G401 (cell line): ENCODE data around the gene LDLRAD4. TPM values are rescaled to one million over a fixed set of nuclear protein-coding genes. Genes with fewer than 3 reads are reported as not detected.

Experiments used
- DNase-seq: peaks from one replicate; pipeline ENCODE4 v3.0.0-alpha.2; 2015; ENCODE audit warnings: low spot score
- in situ Hi-C: cut with HindIII; loops from 2 replicates; pipeline ENCODE4 v1.10.0; 2016; ENCODE audit warnings: low sequenced_read_pairs, mixed read lengths
- total RNA-seq: library from RNA; depleted of rRNA; stranded (reverse); fragments of >200 nt; shearing (Covaris generic); gene quantifications from 2 replicates; pipeline ENCODE4 v1.2.3, GENCODE V29; 2014

LDLRAD4 gene
- total RNA-seq, 1 experiment from 2014 or later = not detected

DNA sequence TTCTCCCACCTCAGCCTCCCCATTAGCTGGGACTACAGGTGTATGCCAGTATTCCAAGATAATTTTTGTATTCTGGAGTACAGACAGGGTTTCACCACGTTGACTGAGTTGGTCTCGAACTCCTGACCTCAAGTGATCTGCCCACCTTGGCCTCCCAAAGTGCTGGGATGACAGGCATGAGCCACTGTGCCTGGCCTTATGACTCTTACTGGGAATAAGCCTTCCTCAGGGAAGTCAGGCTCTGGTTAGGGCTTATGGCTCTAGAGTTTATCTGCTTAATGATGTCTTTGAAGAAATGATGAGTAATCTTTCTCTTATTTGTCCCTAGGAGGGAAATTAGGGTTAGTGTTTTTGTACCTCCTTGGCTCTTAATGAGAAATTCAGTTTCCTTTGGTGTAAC is 320.1 kb downstream of the LDLRAD4 start:
- in situ Hi-C loops = no loop called here
- no peak for DNase-seq

DNA sequence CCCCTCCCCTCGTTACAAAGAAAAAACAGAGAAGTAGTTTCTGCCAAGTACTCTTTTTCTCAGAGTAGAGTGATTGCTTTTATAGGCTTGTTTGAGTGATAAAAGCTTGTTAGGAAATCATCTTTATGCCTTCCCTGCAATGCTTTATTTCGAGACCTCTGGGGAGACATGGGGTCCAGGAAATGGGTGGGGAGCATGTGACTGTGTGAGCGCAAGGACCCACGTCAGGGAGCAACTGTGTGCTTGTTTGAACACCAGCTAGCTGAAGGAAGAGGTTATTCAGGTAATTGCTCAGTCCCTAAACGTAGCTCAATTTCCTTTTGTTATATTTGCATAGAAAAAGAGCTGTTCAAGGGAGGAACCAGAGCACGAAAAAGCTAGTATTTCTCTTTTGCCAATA is 320.5 kb downstream of the LDLRAD4 start:
- in situ Hi-C loops = no loop called here
- no peak for DNase-seq

DNA sequence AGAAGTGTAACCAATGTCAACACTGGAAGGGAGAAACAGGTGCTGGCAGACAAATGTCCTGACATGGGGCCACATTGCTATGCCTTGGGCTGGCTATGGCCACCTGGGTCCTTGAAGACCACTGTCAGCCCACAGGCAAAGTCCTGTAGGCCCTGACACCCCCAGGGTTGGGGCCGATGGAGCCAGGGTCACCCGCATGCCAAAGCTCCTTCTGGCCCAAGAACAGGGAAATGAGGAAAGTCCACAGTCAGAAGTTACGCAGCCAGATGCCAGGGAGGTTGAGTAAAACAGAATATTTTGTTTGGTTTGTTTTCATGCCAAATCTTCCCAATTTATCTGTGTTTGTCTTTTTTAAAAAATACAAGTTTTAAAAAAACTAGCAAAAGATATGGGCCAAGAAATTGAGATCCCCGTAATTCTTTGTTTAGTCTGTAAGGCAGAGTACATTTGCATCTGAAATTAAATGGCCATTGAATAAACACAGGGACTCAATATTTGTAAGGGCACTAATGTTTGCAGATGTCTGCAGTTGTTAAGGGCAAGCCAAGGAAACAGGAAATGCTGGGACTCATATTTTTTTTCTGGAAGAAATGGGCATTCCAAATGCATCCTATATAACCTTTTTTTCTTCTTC is 321.4 kb downstream of the LDLRAD4 start:
- DNase-seq = no peak
- in situ Hi-C loops = no loop called here

DNA sequence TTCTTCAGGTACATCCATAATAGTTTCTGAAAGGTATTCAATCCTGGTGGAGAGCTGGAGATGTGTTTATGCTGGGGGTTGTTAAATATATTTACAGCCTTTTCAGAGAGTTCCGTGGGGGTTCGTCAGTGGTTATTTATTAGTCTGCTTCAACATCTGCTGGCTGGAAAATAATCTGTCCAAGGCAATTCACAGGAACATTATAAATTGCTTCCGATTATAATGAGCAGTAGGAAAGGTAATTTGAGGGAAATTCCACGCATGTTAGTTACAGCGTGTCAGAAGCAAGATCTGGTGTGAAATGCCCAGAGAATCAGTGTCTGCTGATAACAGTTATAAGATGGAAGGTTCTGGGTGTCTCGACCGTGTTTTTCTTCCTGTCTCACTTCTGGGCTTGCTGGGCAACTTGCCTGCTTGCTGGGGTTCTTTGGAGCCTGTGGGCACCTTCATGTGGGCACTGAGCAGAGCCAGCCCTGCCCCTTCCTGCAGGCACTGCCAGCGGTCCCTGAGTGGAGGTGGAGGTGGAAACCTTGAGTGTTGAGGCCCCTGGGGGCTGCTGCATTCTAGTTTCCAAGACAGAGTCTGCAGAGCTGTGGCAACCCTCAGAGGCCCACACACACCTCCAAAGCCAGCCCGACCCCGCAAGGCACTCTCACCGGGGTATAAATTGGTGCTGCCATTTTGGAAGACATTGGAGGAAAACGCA is 322.1 kb downstream of the LDLRAD4 start:
- in situ Hi-C loops = no loop called here
- DNase-seq = no peak

DNA sequence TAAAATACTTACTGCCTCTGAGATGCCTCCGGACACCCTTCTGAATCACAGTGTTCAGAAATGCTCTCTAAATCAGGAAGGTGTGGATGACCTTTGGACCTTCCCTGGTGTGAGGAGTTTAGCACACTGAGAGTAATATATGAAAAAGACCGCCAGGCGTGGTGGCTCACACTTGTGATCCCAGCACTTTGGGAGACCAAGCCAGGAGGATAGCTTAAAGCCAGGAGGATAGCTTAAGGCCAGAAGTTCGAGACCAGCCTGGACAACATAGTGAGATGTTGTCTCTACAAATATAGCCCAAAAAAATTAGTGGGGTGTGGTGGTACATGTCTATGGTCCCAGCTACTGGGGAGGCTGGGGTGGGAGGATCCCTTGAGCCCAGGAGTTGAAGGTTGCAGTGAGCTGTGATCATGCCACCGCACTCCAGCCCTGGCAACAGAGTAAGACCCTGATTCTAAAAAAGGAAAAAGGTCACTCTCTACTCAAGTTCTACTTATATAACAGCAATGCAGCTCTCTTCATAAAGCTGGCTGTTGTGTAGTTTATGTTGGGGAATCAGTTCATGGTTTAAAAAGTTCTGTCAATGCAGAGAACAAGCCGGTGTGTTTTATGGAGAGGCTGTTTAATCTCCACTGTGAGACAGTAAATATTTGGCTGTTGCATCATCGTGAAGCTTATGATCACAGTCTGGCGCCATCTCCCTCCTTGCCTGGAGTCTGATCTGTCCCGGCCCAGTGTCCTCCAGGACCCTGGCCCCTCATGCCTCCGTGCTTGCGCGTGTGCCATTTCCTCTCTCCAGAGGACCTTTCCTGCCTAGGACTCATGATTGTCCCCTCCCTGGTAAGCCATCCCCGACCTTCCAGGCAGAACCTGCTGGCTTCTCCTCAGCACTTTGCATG is 323.3 kb downstream of the LDLRAD4 start:
- no peak for DNase-seq
- in situ Hi-C loops = no loop called here

DNA sequence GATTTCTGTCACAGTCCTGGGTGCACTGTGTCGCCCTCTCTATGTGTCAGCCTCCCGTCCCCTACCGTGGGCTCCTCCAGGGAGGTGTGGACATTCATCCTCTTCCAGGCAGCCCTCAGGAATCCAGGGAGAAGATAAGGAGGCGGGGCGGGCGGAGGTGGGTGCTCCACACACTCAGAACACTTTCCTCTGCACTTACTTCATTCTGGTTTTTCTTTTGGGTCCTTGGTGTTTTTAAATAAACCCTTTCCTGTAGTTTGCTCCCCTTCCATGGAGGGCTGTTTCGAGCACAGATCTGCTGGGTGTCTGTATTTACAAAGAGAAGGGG is 323.9 kb downstream of the LDLRAD4 start:
- DNase-seq = no peak
- in situ Hi-C loops = no loop called here

DNA sequence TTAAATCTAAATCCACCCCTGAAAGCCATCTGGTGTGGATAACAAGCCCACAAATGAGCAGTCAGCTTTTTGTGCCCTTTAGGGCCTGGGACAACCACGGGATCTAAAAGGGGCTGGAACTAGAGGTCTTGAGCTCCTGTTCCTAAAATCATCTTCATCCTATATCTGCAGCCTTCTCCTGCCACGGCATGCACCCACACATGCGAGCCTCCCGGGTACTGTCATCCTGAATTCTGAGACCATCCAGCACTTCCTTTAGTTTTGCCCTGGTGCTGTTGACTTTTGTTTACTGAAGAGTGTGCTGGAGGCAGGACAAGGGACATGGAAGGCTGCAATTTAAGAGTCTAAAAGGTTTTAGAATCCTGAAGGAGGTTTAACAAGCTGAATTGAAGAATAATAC is 324.6 kb downstream of the LDLRAD4 start:
- no peak for DNase-seq
- in situ Hi-C loops = no loop called here

DNA sequence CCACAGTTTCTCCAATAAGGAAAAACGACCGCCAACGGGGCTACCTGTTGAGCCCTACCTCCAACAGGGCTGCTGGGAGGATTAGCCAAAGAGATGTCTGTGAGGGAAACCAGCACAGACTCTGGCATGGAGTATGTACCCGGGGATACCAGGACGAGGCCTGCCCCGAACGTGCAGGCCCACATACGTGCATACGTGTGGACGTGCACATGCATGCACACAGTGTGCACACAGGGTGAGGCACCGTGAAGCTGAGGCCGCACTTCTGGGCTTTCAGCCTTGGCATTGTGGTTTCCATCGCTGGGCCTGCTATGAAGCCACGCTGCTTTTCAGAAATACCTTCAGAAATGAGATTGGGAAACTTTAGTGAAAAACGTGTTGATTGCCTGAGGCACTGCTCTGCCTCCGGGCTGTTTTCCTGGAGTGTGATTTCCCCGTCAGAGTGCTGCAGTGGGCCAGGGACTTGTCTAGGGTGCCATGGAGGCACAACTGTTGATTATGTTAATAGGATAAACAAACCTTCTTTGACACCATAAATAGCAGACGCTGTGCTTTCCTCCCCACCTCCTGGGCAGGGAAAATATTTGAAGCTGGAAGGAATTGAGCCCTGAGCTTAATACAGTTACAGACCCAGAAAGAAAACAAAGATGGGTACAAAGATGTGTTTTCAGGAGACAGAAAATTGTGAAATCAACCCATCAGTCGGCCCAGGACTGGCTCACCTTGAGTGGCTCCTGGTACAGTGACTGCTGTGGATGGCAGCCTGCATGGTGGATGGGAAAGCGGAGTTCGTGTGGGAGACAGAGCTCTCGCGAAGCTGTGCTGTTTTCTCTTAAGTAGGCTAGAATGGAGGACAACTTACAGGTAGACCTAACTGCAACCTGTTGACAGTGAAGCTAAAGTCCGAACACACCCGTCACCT is 325.5 kb downstream of the LDLRAD4 start:
- in situ Hi-C loops = no loop called here
- DNase-seq = no peak

DNA sequence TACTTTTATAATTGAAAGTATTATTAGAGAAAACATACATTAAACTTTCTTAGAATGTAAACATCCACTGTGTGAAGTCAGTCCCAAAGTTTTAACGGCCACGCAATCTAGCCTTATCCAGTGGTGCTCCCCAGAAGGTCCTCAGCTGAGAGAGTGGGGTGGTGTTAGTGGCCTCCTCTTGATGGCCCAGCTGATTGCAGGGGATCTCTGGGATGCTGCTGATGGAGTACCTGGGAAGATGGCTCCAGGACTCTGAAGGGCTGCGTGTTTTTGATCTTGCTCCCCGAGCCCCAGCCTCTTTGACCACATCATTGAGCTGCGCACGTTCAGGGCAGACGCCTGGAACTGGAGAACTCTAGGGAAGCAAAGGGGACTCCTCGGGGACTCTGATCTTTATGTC is 326.4 kb downstream of the LDLRAD4 start:
- in situ Hi-C loops = no loop called here
- no peak for DNase-seq

DNA sequence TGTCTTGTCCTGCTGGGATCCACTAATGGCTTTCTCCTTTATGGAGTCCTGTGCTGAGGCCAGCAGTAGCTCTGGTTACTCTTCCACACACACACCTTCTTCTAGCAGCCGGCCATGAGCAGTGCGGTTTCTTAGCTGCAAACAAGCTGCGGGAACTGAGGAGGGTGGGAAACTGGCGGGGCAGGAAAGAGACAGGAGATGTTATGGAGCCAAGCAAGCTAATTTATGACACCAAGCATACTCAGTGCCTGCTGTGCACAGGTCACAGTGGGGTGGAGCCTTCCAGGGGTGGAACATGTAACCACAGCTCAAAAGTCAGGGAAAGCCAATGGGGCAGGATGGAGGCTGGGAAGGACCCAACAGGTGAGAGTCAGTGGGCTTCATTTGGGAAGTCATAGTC is 327.0 kb downstream of the LDLRAD4 start:
- in situ Hi-C loops = no loop called here
- no peak for DNase-seq

DNA sequence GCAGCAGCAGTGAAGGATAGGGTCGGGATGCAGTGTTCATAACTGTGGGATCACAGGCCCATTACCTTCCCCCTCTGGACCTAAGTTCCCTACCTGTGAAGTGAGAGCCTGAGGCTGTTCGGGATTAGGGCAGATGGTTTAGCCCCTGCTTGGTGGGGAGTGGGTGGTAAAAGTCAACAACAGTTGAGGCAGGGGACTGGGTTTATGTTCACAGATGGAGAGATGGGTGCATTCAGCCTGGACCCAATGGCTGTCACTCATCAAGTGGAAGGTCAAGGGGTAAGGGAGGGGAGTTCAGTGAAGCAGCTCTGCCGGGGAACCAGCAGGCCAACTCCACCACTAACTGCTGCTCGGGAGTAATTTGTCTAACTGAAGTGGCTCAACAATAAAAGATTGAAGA is 327.4 kb downstream of the LDLRAD4 start:
- no peak for DNase-seq
- in situ Hi-C loops = no loop called here

DNA sequence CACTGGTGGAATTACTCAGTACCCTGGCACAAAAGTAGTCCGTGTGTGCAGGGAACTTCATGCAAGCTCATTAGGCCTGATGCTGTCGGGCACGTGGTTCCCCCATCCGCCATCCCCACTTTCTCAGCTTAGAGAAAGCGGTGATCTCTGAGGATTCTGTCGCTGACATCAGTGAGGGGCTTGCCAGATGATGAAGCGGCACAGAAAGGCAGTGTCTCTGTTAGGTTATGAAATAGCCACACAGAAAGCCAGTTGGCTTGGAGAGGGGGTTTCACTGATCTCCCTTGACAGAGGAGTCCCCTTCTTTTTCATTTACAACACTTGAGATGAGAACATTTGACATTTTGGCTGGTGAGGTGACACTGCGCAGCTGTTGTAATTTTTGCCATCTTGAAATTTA is 328.1 kb downstream of the LDLRAD4 start:
- DNase-seq = no peak
- in situ Hi-C loops = no loop called here

DNA sequence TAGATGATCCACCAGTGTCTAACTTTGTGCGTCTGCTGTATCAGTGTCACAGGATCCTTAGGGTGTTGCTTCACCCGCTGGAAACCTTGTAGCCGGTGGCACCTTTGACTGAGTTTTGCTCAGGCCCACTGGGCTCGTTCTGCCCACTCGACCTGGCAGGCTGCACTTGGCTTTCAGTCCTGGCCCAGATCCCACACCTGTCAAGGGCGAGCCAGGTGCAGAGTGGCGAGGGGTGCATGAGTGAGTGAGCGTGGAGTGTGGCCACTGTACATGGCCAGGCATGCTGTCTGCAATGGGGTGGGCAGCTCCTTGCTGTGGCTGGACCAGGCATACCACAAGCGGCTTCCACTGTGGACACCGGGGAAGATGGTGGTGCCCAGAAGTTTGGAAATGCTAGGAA is 328.8 kb downstream of the LDLRAD4 start:
- peak; percentile 43 for DNase-seq
- in situ Hi-C loops = no loop called here

DNA sequence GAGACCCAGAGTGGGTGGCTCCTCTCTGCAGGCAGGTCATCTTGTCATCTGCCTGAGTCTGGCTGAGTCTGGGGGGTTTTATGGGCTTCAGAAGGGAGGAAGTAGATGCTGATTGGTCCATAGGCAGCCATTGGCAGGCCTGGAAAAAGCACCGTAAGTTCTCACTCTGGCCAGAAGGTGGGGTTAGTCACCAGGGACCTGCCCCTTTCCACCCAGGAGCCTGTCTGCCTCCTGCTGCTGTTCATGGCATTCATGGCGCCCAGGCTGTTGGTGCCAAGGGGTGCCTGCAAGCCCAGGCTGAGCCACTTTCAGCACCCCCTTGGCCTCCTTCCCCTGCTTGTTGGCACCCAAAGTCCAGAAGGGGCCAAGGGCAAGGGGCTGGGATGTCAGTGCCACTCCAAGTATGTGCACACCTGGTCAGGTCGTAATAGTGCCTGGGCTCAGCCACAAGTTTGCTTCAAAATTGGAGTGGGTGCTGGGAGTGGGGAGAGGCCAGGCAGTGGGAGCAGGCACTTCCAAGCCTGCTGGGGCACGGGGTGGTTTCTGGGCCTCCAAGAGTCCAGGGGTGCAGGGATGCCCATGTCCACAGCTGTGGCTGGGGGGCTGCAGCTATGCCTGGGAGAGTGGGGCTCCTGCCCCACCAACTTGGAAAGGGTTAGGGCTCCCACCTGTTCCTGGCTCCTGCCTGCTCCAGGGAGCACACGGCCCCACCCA is 329.7 kb downstream of the LDLRAD4 start:
- no peak for DNase-seq
- in situ Hi-C loops = no loop called here

DNA sequence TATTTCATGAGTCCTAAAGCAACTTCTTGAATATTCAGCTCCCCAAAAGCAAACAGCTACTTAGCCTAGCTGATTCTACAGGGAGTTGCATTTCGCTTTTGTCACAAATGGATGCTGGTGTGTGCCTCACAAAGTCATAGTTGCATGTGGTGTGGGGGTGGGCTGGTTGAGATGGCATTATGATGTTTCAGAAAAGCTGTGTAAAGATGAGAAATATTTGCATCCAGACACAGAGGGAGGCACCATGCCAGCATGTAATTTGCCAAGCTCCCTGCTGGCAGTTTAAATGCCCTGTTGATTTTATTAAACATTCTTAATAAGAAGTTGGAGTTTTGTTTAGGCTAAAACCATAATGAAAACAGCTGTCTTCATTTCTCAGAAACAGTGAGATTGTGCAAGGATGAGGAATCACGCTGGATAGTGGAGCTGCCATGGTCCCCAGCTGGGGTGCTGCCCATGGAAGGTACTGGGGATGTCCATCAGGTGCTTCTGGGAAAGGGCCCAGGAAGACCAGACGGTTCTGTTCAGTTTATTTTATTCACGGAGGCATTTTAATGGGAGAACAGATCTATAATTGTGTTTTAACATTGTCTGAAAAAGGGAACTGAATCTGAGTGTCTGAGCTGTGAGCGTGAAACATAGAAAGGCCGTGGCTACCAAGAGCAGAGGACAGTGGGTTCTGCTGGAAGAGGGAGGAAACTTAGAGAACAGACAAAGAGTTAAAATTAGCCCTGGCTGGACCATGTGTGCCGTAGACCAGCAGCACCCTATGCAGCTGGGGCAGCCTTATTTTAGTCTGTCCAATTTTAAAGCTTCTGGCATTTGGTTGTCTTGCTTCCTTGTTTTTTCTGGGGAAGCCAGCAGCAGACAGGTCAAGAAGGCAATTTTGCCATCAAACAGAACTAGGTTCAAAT is 330.7 kb downstream of the LDLRAD4 start:
- peak; percentile 59 for DNase-seq
- in situ Hi-C loops = no loop called here

DNA sequence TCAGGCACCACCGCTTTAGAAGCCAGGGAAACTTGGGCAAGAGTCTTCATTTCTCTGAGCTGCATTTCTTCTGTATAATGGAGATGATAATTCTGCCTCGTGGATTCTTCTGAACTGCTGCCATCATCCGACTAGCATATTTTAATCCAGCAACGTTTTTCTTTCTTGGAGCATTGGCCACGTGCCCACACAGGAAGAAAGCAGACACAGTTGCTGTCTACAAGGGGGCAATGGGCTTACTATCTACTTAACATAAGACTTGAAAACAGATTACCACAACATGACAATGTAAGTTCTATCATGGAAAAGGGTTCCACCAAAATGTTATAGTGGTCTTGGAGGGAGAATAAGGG is 331.3 kb downstream of the LDLRAD4 start:
- in situ Hi-C loops = no loop called here
- DNase-seq = no peak

DNA sequence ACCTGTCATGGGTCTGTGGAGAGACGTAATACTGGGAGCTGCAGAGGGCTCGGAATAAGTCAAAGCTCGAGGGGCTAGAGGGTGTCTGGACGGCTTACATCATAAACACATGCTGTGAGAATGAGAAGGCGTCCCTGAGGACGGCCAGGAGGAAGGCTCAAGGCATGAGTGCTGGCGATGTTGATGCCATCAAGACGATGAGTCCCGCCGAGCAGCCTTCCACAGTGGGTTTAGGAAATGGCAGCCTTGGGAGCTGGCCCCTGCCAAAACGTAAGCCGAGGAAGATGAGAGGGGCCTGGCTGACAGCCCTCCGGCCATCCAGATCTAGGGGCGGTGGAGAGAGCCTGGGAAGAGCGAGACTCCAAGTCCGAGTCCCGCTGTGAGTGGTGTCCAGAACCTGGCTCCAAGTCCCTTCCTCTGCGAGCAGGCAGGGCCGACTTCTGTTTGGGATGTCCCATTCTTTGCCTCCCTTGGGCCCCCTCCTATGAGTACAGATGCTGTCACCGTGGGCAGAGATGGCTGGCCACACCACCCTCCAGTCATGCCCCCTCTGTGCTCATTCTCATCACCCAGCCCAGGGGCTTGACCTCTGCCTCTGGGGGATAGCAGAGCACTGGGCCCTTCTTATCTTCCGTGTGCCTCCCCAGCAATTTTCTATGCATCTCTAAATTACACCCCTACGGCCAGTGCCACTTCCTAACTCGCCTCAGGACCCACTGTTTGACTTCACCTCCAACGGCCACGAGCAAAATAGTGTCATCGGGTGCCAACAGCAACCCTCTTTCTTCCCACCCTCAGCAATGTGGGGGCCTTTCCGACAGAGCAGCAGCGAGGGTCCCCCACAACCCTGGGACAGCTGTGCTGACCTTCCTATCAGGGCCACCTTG is 332.1 kb downstream of the LDLRAD4 start:
- in situ Hi-C loops = no loop called here
- DNase-seq = no peak
